ENCODE results near the gene DIP2B.

DNA sequence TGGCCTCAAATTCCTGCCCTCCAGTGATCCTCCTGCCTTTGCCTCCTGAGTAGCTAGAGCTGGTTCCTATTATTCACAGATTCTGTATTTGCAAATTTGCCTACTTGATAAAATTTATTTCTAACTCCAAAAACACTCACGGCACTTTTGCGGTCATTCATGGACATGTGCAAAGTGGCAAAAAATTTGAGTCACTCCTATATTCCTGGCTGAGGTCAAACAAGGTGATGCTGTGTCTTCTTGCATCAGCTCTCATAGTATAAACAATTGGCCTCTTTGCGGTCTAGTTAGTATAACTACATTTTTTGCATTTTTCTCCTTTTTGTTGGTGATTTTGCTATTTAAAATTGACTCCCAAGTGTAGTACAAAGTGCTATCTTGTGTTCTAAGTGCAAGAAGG lies 283.8 kb downstream of the DIP2B start:
- TF ChIP-seq, protein P1, sequence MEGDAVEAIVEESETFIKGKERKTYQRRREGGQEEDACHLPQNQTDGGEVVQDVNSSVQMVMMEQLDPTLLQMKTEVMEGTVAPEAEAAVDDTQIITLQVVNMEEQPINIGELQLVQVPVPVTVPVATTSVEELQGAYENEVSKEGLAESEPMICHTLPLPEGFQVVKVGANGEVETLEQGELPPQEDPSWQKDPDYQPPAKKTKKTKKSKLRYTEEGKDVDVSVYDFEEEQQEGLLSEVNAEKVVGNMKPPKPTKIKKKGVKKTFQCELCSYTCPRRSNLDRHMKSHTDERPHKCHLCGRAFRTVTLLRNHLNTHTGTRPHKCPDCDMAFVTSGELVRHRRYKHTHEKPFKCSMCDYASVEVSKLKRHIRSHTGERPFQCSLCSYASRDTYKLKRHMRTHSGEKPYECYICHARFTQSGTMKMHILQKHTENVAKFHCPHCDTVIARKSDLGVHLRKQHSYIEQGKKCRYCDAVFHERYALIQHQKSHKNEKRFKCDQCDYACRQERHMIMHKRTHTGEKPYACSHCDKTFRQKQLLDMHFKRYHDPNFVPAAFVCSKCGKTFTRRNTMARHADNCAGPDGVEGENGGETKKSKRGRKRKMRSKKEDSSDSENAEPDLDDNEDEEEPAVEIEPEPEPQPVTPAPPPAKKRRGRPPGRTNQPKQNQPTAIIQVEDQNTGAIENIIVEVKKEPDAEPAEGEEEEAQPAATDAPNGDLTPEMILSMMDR (conservative IDR thresholded peaks at IDR 0.05; ENCODE audit: low read length), result no peak
- TF ChIP-seq EZH2phosphoT487 (IDR thresholded peaks at IDR 0.05; ENCODE audit: borderline replicate concordance, low read depth, low read length), result no peak
